H1 (cell line): ENCODE data around the gene ZBTB16. TPM values are rescaled to one million over a fixed set of nuclear protein-coding genes. Genes with fewer than 3 reads are reported as not detected.

Experiments
- CHD2 ChIP-seq: IDR thresholded peaks from 2 replicates; pipeline ENCODE4 v1.6.1; 2012; ENCODE audit warnings: low read length, improper control_type of control experiment
- CTCF ChIP-seq, 3 experiments: IDR thresholded peaks; 1 replicate in 2 of 3; 2 replicates in 1 of 3; pipeline versions ENCODE4 v1.5.1 to v1.6.1; 2011; ENCODE audit warnings: low read length in 3 of 3, mild to moderate bottlenecking in 3 of 3, inconsistent platforms in 2 of 3, low read depth in 1 of 3, moderate library complexity in 1 of 3; ENCODE audit not compliant: insufficient read depth in 1 of 3; ENCODE audit errors: control extremely low read depth in 1 of 3
- SIN3A ChIP-seq, 2 experiments: IDR thresholded peaks in 1 of 2; conservative IDR thresholded peaks in 1 of 2; 2 replicates each; pipeline ENCODE4 v1.6.1; 2011 to 2012; ENCODE audit warnings: low read length in 2 of 2, improper control_type of control experiment in 1 of 2, low read depth in 1 of 2, mild to moderate bottlenecking in 1 of 2
- TAF1 ChIP-seq: IDR thresholded peaks from 2 replicates; pipeline ENCODE4 v1.6.1; 2011; ENCODE audit warnings: mild to moderate bottlenecking, low read depth, low read length
- polyA plus RNA-seq, 7 experiments: library from polyadenylated mRNA; depleted of rRNA in 3 of 7; stranded (reverse) in 5 of 7; unstranded in 2 of 7; fragments of >200 nt in 5 of 7; fragments of 200-250 nt in 2 of 7; gene quantifications; 1 replicate in 5 of 7; 2 replicates in 1 of 7; 4 replicates in 1 of 7; pipeline versions ENCODE4 v1.2.1 to v1.2.3, GENCODE V29; 2011 to 2013; ENCODE audit warnings: missing spikeins in 2 of 7, mixed read lengths in 2 of 7
- total RNA-seq: library from RNA; stranded (reverse); fragmentation: NEBNext Ultra II Directional; extraction: Animal tissue kit (Norgen Biotek cat#: 25700); gene quantifications from 2 replicates; pipeline ENCODE4 v1.2.1, GENCODE V29; 2021
- TF ChIP-seq, protein P1 (sequence below): IDR thresholded peaks from 2 replicates; pipeline ENCODE4 v1.6.1; 2011; ENCODE audit warnings: low read depth, mild to moderate bottlenecking, low read length; ENCODE audit not compliant: insufficient read depth

The ZBTB16 gene
- total and polyA plus RNA-seq, 2 of the 8 experiments (the other 6 are each of a cell fraction or from before 2014, with no cell fraction given): 0.12 to 0.61 TPM

GRCh38 chr11:114138411-114138810 is 78.9 kb downstream of the ZBTB16 start (continued):
- TF ChIP-seq, protein P1, sequence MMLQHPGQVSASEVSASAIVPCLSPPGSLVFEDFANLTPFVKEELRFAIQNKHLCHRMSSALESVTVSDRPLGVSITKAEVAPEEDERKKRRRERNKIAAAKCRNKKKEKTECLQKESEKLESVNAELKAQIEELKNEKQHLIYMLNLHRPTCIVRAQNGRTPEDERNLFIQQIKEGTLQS: no peak
- no peak for TF ChIP-seq TAF1
- no peak for TF ChIP-seq SIN3A (conservative IDR thresholded peaks at IDR 0.05 in 1 of 2, IDR thresholded peaks at IDR 0.05 in 1 of 2; ENCODE audit: low read depth in 1 of 2, low read length in 2 of 2)
- TF ChIP-seq CHD2: no peak
- TF ChIP-seq CTCF (IDR thresholded peaks at IDR 0.05; ENCODE audit: control extremely low read depth in 1 of 3, insufficient read depth in 1 of 3, low read depth in 1 of 3, low read length in 3 of 3): no peak
